Erythroblast (primary cell): ENCODE measurements around the gene ARF3.

Source experiments
- DNase-seq, 2 experiments: peaks; one replicate each; lab custom pipeline; 2025; lab: John Stamatoyannopoulos, UW
- GATA1 ChIP-seq: IDR thresholded peaks from 2 replicates; pipeline ENCODE4 v1.6.1; 2011; ENCODE audit warnings: low read depth, mild to moderate bottlenecking, control low read depth, low read length, moderate library complexity
- POLR2A ChIP-seq: IDR thresholded peaks from 2 replicates; pipeline ENCODE4 v1.6.1; 2011; ENCODE audit warnings: mild to moderate bottlenecking, low read length

The ARF3 gene

GRCh38 chr12:48957141-48958048 lies at the start of gene ARF3:
TSS of gene ARF3 (minus strand) at chr12:48957487. CDS start at chr12:48941095, 16,392 bp downstream.
- DNase-seq: peak; percentile 87 to 91
- TF ChIP-seq GATA1 (no peak), POLR2A (peak; percentile 43)

DNA sequence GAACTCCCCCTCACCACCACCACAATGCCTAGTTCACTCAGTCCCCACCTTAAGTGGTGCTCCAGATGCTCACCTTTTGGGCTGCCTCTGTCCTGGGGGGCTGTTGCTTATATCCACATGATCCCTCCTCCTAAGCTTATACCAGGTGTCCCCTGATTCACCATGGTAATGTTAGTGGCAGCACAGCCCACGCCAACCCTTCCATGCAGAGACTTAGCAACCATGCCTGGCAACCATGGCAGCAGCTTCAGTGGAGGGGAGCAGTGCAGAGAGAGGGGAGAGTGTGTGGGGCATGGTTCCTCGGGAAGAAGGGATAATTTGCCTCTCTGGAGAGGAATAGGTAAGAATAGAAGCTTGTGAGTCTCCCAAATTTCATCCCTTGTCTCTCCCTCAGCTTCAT lies 43.1 kb upstream of the ARF3 start:
- no peak for DNase-seq
- no peak for TF ChIP-seq POLR2A
- no peak for TF ChIP-seq GATA1

DNA sequence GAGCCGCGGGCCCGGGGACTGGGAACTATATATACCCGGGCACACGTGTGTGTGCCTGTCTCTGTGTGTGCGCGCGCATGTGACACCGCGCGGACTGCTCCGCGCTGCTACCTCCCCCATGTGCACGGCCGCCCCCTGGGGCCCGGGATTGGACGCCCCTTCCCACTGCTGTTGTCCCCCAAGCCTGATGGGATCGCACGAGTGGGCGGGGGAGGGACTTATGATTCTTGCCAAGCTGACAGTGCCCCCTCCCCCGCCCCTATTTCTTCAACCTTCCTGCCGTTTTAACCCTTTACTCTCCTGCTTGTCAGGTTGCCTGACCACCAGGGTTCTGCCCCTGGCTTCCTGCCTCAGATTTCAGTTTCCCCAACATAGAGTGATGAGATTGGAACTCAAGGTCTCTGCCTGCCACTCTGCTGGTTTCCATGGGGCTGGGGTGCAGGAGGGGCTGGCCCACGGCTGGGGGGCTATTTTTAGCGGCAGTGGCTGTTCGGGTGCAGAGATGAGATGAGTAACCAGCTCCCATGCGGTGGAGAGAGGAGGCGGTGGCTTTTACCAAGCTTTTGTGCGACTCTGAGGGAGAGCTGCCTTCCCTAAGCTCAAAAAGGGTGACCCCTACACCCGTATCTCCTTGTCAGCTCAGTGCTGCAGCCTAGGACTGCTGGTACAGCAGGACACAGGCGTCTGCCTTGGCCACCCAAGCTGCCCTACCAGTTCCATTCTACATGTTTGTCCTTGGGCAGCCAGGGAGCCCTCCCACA lies 42.3 kb upstream of the ARF3 start, which contains the start of gene DDN:
Gene DDN (minus strand): TSS at position 5 of the 761 bp plus-strand sequence. CDS start 88 bp downstream, outside the sequence.
- DNase-seq: peak; percentile 62 to 76

DNA sequence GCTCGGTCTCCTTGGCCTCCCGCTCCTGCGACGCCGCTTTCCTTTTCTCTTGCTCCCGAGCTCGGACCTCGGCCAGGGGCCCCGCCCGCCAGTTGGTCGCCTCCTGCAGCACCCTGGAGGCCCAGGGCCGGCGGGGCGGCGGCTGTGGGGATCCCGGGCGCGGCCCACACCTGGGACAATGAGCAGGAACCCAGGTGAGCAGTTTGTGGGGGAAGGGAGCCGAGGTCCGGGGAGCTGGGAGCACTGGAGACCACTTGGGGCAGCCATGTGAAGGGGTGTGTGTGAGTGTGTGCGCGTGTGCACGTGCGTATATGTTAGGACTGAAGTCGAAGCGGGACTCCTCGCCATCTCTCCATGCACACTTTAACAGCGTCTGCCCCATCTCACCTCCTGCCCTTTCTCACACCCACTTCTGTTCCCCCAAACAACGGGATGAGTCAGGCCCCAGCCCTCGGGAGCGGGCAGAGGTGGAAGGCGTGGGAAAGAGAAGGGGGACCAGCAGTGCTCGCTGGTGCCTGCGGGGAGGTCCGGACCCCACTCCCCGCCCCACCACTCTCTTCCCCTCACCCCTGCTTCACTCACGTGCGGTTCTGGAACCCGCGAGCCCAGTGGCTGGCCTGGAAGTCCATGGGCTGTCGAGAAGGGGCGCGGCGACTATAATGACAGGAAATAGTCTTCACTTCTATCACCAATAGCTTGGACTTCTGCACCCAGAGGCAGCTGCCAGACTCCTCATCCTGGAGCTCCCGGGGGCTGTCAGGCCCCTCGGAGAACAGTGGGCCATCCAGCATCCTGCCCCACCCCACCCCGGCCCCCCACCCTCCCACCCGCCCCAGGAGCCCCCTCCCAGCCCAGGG lies 41.4 kb upstream of the ARF3 start:
- no peak for TF ChIP-seq GATA1
- TF ChIP-seq POLR2A: no peak
- peak; percentile 62 for DNase-seq

More for the DNA sequence above, 42.3 kb upstream of the ARF3 start, which contains the start of gene DDN:
- TF ChIP-seq GATA1 (no peak), POLR2A (peak; percentile 9)

DNA sequence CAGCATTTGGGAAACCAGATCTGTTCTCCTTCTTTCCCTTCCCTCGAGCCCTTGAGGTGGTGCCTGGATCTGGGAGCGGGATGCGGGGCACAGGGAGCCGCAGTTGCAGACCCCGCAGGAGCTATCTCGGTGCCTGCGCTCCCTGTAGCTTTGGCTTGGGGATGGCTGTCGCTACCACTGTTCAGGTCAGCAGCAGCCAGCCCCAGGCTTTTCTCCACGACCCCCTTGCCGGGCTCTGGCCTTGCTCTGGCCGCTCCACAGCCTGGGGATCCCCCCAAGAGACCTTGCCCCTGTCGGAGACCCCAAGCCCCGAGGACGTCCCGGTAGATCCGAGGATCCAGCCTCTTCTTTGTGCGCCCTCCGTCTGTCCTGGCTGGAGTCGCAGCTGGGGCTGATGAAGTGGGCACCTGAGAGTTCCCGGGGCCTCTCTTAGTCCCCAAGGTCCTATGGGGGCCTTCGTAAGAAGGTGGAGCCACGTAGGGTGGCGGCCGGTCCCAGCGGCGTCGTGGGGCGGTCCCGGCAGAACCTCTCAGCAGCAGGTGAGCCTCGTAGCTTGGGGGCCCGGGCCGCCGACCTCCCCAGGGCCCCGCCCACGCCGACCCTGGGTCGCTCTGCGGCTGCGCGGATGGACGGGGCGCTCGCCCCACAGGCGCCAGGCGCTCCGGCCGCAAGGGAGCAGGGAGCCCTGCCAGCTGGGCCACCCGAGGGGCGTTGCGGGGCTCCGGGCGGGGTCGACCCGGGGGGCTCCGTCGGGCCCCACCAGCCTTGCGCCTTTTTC lies 40.6 kb upstream of the ARF3 start:
- peak; percentile 57 to 62 for DNase-seq

GRCh38 chr12:48996794-48997718 lies 39.8 kb upstream of the ARF3 start:
- DNase-seq: peak; percentile 78 to 85
- no peak for TF ChIP-seq POLR2A
- TF ChIP-seq GATA1: no peak

More for the DNA sequence above, 40.6 kb upstream of the ARF3 start:
- no peak for TF ChIP-seq GATA1
- TF ChIP-seq POLR2A: no peak

DNA sequence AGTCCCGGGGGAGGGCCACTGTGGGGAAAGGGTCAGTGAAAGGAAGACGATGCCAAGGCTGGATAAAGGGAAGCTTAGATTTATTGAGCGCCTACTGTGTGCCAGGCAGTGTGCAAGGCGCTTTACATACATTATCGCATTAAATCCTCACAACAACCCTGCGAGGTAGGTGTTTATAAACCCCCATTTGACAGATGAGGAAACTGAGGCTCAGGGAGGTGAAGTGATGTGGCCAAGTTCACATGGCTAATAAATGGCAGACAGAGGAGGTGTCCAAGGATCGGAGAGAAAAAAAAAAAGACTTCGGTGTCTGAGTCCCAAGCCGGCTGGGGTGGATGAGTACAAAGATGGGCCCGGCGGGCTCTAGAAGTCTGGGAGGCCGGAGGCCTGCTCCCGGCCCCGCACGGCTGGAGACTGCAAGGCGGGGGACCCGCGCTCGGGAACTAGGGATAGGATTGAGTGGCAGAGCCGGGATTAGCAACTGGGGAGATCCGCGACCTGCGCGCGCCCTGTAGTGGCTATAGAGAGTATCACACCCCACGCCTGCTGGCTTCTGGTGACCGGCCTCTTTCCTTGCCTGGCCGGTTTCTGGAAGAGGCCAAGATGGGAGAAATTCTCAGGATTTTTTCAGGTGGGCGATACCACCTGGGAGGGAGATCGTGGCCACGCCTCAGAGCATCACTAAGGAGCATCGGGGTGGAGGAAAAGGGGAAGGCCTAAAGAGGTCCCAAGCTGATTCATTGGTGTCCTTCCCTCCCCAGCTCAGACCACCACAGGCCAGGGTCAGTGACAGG lies 38.0 kb upstream of the ARF3 start:
- TF ChIP-seq POLR2A: no peak
- TF ChIP-seq GATA1: no peak
- peak; percentile 53 to 69 for DNase-seq

GRCh38 chr12:48994224-48995085 lies 37.2 kb upstream of the ARF3 start:
- no peak for DNase-seq
- TF ChIP-seq POLR2A (no peak), GATA1 (no peak)

GRCh38 chr12:48993787-48994186 lies 36.5 kb upstream of the ARF3 start:
- TF ChIP-seq GATA1 (no peak), POLR2A (no peak)
- DNase-seq: no peak

DNA sequence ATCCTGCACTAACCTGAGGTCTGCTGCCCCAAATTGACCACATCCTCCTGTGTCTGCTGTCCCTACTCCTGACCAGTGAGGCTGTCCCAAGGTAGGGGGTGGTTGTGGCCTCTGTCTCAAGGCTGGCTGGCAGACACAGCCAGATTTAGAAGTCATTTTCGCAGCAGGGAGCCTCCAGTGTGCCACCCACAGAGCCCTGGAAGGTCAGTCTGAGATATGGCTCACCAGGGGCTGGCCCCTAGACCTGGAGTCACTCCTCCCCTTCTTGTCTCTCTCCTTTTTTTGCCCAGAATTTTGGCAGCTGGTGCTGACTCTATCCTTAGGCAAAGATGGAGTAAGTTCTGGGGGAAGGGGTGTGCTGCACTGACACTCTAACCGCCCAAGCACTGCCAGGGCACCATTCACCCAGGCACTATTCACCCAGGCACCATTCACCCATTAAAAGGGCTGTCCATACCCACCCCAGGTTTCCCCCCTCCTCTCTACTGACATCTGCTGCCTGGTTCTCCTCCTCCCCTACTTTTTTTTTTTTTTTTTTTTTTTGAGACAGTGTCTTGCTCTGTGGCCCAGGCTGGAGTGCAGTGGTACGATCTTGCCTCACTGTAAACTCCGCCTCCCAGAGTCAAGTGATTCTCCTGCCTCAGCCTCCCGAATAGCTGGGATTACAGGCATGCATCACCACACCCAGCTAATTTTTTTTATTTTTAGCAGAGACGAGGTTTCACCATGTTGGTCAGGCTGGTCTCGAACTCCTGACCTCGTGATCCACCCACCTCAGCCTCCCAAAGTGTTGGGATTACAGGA lies 34.2 kb upstream of the ARF3 start:
- no peak for DNase-seq
- no peak for TF ChIP-seq POLR2A
- no peak for TF ChIP-seq GATA1
